ENCODE measurements around the gene ALOX15.

GRCh38 chr17:4622375-4622774, 19.1 kb downstream of the ALOX15 start:
- no peak for TF ChIP-seq CTCF (IDR thresholded peaks at IDR 0.05)
- TF ChIP-seq POLR2A (IDR thresholded peaks at IDR 0.05; ENCODE audit: low read depth), result no peak
- TF ChIP-seq POLR2AphosphoS5 (IDR thresholded peaks at IDR 0.05), result no peak

Data from esophagus muscularis mucosa (tissue), 3 donors.